Stomach smooth muscle (tissue), 2 donors: ENCODE results near the gene TBC1D5.

Experiments
- H3K27ac ChIP-seq: one replicate; pipeline ENCODE4 v1.7.0; 2013; ENCODE audit warnings: mild to moderate bottlenecking, low read length, inconsistent platforms
- H3K27me3 ChIP-seq, 2 donors: one replicate each; pipeline ENCODE4 v1.7.0; 2013; ENCODE audit warnings: low read length in 2 of 2; ENCODE audit not compliant: insufficient read depth in 2 of 2, control insufficient read depth in 1 of 2
- H3K36me3 ChIP-seq, 2 donors: one replicate each; pipeline ENCODE4 v1.7.0; 2013; ENCODE audit warnings: low read length in 2 of 2; ENCODE audit not compliant: control insufficient read depth in 2 of 2, insufficient read depth in 2 of 2
- H3K4me1 ChIP-seq: one replicate; pipeline ENCODE4 v1.7.0; 2013; ENCODE audit warnings: low read length; ENCODE audit not compliant: control insufficient read depth, insufficient read depth
- H3K4me3 ChIP-seq, 2 donors: one replicate each; pipeline ENCODE4 v1.7.0; 2013; ENCODE audit warnings: low read length in 2 of 2
- H3K9ac ChIP-seq, 2 donors: one replicate each; pipeline ENCODE4 v1.7.0; 2013; ENCODE audit warnings: low read length in 2 of 2, mild to moderate bottlenecking in 1 of 2
- H3K9me3 ChIP-seq, 2 donors: one replicate each; pipeline ENCODE4 v1.7.0; 2013; ENCODE audit warnings: low read length in 2 of 2; ENCODE audit not compliant: control insufficient read depth in 2 of 2
- donor health status: healthy.
- donor health status: Pancreatic carcinoma.

The TBC1D5 gene

GRCh38 chr3:17590465-17590864 lies 152.0 kb downstream of the TBC1D5 start:
- Histone ChIP-seq H3K36me3 (no peaks in the 10 kb centered on the region), H3K9ac (no peak overlapping the region), H3K4me1 (no peaks in the 10 kb centered on the region), H3K27ac (no peak overlapping the region), H3K27me3 (no peaks in the 10 kb centered on the region), H3K4me3 (no peak overlapping the region), H3K9me3 (peaks cover 4 to 8% of the 10 kb centered on the region in 2 donors)

DNA sequence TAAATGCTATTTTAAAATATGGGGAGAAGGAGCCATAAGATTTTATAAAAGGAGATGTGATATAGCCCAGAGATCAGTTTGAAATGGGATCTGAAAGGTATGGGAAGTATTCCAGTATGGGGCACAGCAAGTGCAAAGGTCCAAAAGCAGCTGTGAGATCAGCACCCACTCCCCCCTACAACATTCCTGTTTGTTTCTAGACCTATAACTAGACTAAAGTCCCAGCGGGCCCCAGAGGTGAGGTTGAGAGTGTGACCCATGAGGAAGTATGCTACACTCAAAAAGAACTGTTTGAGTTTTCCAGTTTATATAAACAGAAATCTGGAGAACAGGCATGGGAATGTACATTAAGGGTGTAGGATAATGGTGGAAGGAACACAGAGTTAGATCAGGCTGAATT lies 152.5 kb downstream of the TBC1D5 start:
- Histone ChIP-seq H3K27ac (no peak overlapping the region), H3K36me3 (no peaks in the 10 kb centered on the region), H3K27me3 (no peaks in the 10 kb centered on the region), H3K4me1 (no peaks in the 10 kb centered on the region), H3K9me3 (peaks cover 4 to 8% of the 10 kb centered on the region in 2 donors), H3K4me3 (no peak overlapping the region), H3K9ac (no peak overlapping the region)

GRCh38 chr3:17588422-17588821 lies 154.0 kb downstream of the TBC1D5 start:
- Histone ChIP-seq H3K4me1 (no peaks in the 10 kb centered on the region), H3K9ac (no peak overlapping the region), H3K36me3 (no peaks in the 10 kb centered on the region), H3K27me3 (no peaks in the 10 kb centered on the region), H3K4me3 (no peak overlapping the region), H3K9me3 (peaks cover 4 to 8% of the 10 kb centered on the region in 2 donors), H3K27ac (no peak overlapping the region)

DNA sequence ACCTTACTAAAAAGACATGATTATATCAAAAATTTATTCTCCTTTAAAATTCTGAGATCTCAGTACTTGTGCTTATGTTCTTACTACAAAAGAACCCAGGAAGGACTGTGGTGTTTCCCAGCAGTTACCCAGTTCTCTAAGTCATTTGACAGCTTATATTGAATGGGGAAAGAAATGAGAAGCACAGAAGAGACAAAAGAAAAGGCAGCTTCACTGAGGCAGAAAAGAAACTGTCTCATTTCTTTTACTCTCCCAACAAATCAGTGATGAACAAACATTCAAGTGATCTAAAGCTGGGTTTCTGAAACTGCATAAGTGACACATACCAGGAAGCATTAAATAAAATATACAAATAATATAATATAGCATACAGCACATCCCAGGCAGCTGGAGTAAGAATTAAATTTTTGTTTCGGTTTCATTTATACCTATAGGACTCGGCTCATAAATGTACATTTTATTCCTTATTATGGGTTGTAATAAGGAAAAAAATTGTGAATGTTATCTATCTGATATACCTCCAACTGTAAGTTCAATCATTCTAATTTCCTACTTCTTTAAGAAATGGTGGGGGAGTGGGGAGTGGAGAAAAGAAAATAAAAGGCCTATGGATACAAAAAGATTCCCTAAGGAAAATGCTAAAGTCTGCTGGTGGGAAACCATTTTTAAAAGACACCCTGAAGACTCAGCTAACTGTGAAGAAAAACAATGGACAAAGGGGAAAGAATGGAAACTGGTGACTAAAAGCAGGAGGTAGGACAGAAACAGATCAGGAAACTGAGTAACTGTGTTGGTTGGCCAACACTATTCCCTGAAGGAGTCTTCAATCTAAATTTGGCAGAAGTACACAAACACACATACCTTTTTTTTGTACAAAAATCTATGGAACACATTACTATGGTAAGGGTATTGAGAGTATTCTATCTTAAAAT lies 156.8 kb downstream of the TBC1D5 start:
- H3K9me3 ChIP-seq, result peaks cover 4 to 6% of the 10 kb centered on the region in 2 donors
- no peaks in the 10 kb centered on the region for H3K4me1 ChIP-seq
- H3K27ac ChIP-seq, result no peak overlapping the region
- no peak overlapping the region for H3K9ac ChIP-seq
- H3K27me3 ChIP-seq, result no peaks in the 10 kb centered on the region
- no peak overlapping the region for H3K4me3 ChIP-seq
- H3K36me3 ChIP-seq, result no peaks in the 10 kb centered on the region

GRCh38 chr3:17584066-17584465 lies 158.4 kb downstream of the TBC1D5 start:
- H3K27me3 ChIP-seq, result no peaks in the 10 kb centered on the region
- H3K4me3 ChIP-seq, result no peak overlapping the region
- H3K36me3 ChIP-seq, result no peaks in the 10 kb centered on the region
- no peaks in the 10 kb centered on the region for H3K9me3 ChIP-seq
- no peak overlapping the region for H3K27ac ChIP-seq
- H3K4me1 ChIP-seq, result no peaks in the 10 kb centered on the region
- no peak overlapping the region for H3K9ac ChIP-seq

- no peaks in the 10 kb centered on the region for H3K27me3 ChIP-seq
- no peak overlapping the region for H3K4me3 ChIP-seq
- H3K9ac ChIP-seq, result no peak overlapping the region
- no peak overlapping the region for H3K27ac ChIP-seq
- no peaks in the 10 kb centered on the region for H3K9me3 ChIP-seq
- H3K4me1 ChIP-seq, result no peaks in the 10 kb centered on the region
- H3K36me3 ChIP-seq, result no peaks in the 10 kb centered on the region
Observed at GRCh38 chr3:17583530-17583929, 158.9 kb downstream of the TBC1D5 start.

DNA sequence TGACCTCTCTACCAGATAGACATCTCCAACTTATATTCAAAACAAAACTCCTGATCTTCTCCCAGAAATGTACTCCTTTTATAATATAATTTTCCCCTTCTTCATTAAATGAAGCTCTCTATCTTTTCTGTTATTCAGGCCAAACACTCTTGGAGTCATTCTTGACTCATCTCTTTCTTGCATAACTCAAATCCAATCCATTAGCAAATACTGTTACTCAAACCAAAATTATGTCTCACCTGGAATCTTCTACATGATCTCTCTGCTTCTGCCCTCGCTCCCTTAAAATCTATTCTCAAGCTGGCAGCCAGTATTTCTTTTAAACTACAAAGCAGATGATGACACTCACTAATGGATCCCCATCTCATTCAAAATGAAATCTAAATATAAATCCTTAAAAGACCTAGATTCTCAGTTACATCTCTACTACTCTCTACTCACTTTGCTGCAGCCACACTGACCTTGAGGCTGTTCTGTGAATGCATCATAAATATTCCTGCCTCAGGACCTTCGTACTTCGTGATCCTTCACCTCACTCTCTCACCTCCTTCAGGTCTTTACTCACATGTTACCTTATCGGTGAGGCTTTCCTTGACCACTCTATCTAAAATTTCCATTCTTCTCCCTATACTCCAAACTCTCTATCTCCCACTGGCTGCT lies 160.9 kb downstream of the TBC1D5 start:
- no peaks in the 10 kb centered on the region for H3K4me1 ChIP-seq
- H3K9me3 ChIP-seq, result no peaks in the 10 kb centered on the region
- H3K27me3 ChIP-seq, result no peaks in the 10 kb centered on the region
- H3K4me3 ChIP-seq, result no peak overlapping the region
- no peak overlapping the region for H3K9ac ChIP-seq
- no peak overlapping the region for H3K27ac ChIP-seq
- H3K36me3 ChIP-seq, result no peaks in the 10 kb centered on the region

DNA sequence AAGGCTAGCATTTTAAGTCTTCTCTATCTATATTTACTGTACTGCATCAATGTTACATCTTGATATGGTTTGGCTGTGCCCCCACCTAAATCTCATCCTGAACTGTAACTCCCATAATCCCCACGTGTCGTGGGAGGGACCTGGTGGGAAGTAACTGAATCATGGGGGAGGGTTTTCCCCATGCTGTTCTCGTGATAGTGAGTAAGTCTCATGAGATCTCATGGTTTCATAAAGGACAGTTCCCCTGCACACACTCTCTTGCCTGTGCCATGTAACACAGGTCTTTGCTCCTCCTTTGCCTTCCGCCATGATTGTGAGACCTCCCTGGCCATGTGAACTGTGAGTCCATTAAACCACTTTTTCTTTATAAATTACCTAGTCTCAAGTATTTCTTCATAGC lies 161.5 kb downstream of the TBC1D5 start:
- Histone ChIP-seq H3K36me3 (no peaks in the 10 kb centered on the region), H3K4me3 (no peak overlapping the region), H3K4me1 (no peaks in the 10 kb centered on the region), H3K9me3 (no peaks in the 10 kb centered on the region), H3K9ac (no peak overlapping the region), H3K27me3 (no peaks in the 10 kb centered on the region), H3K27ac (no peak overlapping the region)

GRCh38 chr3:17579289-17580031 lies 163.0 kb downstream of the TBC1D5 start:
- no peaks in the 10 kb centered on the region for H3K36me3 ChIP-seq
- no peaks in the 10 kb centered on the region for H3K4me1 ChIP-seq
- no peaks in the 10 kb centered on the region for H3K9me3 ChIP-seq
- no peaks in the 10 kb centered on the region for H3K27me3 ChIP-seq
- H3K27ac ChIP-seq, result no peak overlapping the region
- H3K4me3 ChIP-seq, result no peak overlapping the region
- no peak overlapping the region for H3K9ac ChIP-seq

- no peaks in the 10 kb centered on the region for H3K27me3 ChIP-seq
- H3K9me3 ChIP-seq, result no peaks in the 10 kb centered on the region
- H3K4me1 ChIP-seq, result no peaks in the 10 kb centered on the region
- H3K36me3 ChIP-seq, result no peaks in the 10 kb centered on the region
- H3K27ac ChIP-seq, result no peak overlapping the region
- no peak overlapping the region for H3K9ac ChIP-seq
- H3K4me3 ChIP-seq, result no peak overlapping the region
Observed at GRCh38 chr3:17577796-17578520, 164.5 kb downstream of the TBC1D5 start.
